ENCODE measurements around the gene TBC1D22A.

GRCh38 chr22:47121791-47122190 lies 359.3 kb downstream of the TBC1D22A start:
- TF ChIP-seq CTCF (IDR thresholded peaks at IDR 0.05) (no peak), POLR2AphosphoS5 (IDR thresholded peaks at IDR 0.05) (no peak)
